ENCODE results near the gene TMEM14A. TPM values are rescaled to one million over a fixed set of nuclear protein-coding genes. Genes with fewer than 3 reads are reported as not detected.

Gene TMEM14A
- total and polyA plus RNA-seq, 9 of the 15 experiments (the other 6 are each of a cell fraction or from before 2014, with no cell fraction given), result 3.5 to 43.3 (median 8.5) TPM

DNA sequence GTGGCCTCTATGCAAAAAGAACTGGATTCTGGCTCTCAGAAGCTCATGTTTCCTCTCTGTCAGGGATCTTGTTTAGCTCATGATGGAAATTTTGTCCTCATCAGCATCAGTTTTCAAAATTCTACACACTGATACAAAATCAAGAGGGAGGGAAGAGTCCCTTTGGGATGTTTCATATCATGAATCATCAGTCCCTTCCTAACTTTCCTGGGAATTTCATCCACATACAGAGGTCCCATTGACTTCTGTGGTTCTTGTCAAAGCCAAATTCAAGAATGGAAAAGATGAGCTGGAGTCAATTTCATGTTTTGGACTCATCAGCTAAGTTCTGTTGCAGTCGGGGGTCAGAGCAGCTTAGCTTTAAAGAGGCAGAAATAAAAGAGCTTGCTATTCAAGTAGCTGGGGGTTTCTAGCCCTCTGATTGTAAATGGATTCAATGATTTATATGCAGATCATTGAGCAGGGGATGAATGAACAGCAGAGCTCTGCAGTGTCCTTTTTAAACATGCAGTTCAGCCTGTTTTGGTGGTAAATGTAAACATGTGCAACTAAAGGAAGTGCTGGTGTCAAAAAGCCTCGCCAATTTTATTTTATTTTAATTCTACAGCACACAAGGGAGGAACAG lies 21.3 kb upstream of the TMEM14A start:
- Histone ChIP-seq H3K4me2 (ENCODE audit: insufficient read depth, low read length) (no peak overlapping the region), H3K27ac (ENCODE audit: extremely low read depth, low read depth, low read length) (no peak overlapping the region), H3K4me1 (replicated peaks in 1 of 2; ENCODE audit: control insufficient read depth in 2 of 2, insufficient read depth in 2 of 2, low read length in 2 of 2) (no peaks in the 10 kb centered on the region; a peak in 2 of 5 replicates), H3K27me3 (ENCODE audit: control insufficient read depth in 2 of 2, insufficient read depth in 2 of 2, low read length in 2 of 2) (no peaks in the 10 kb centered on the region), H3K9me1 (ENCODE audit: control insufficient read depth, insufficient read depth, low read length) (no peaks in the 10 kb centered on the region), H3K79me2 (ENCODE audit: control insufficient read depth, insufficient read depth, low read length) (no peaks in the 10 kb centered on the region), H3K36me3 (ENCODE audit: control insufficient read depth, insufficient read depth, low read length) (no peaks in the 10 kb centered on the region), H3K9me3 (replicated peaks; ENCODE audit: control insufficient read depth, insufficient read depth, low read depth, low read length) (no peaks in the 10 kb centered on the region), H3K4me3 (no peak overlapping the region), H2AFZ (ENCODE audit: low read depth, low read length) (no peak overlapping the region), H3K9ac (ENCODE audit: insufficient read depth in 1 of 2, low read depth in 2 of 2, low read length in 2 of 2) (no peak overlapping the region), H4K20me1 (replicated peaks; ENCODE audit: control insufficient read depth, insufficient read depth, low read length) (no peaks in the 10 kb centered on the region)
- ChIA-PET CTCF (ENCODE audit: low intra/inter-chr PET ratio) (no interaction called here), POLR2A (interaction anchor here (1.0 to 1.3 kb wide), 2 partner anchors 9 to 14 kb away, joined by 3 to 6 read pairs; no protein-coding TSS in a partner anchor)
- in situ Hi-C loops (cut with MboI), result no loop called here
- no TSS peak for BruUV-seq (replicated peaks)
- WGBS (ENCODE audit: insufficient coverage, low coverage, missing lambda C conversion rate), result 15% methylated on average over 2 of the region's 2 CpGs
- no peak for FAIRE-seq
- no peak for ATAC-seq
- TF ChIP-seq HOXB6 (CRISPR knock-in tag; IDR thresholded peaks at IDR 0.05; ENCODE audit: borderline replicate concordance), result no peak
- intact Hi-C loops (cut with micrococcal nuclease), result no loop called here
- DNase-seq (ENCODE audit: extremely low read depth in 1 of 4, low spot score in 3 of 4), result no peak

DNA sequence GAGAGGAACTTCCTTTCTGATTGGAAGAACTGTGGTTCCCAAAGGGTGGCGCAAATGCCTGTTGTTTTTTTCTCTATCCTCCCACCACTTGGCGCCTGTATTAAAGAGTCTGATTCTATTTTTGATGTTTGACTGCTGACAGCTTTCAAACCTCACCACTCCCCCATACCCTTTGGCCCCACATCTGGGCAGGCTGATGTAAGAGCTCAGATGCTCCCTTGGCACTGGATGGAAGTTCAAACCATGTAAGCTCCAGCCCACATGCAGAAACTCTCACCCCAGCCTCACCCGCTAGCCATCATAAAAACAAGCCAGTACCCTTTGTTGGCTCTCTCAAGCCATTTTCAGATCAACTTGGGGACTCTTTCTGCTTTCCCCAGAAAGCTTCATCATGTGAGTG lies 20.0 kb upstream of the TMEM14A start:
- H3K36me3 ChIP-seq (ENCODE audit: control insufficient read depth, insufficient read depth, low read length), result no peaks in the 10 kb centered on the region
- no peaks in the 10 kb centered on the region for H3K9me1 ChIP-seq (ENCODE audit: control insufficient read depth, insufficient read depth, low read length)
- no TSS peak for BruUV-seq (replicated peaks)
- 70% methylated on average over 3 of the region's 3 CpGs for WGBS (ENCODE audit: insufficient coverage, low coverage, missing lambda C conversion rate)
- no peaks in the 10 kb centered on the region for H4K20me1 ChIP-seq (replicated peaks; ENCODE audit: control insufficient read depth, insufficient read depth, low read length)
- FAIRE-seq (no peak), DNase-seq (ENCODE audit: extremely low read depth in 1 of 4, low spot score in 3 of 4) (no peak), ATAC-seq (no peak)
- ChIA-PET CTCF (ENCODE audit: low intra/inter-chr PET ratio) (no interaction called here), POLR2A (interaction anchor here (0.6 to 2.1 kb wide), 3 partner anchors 9 to 446 kb away, joined by 3 to 11 read pairs (median 3); no protein-coding TSS in a partner anchor)
- in situ Hi-C loops (cut with MboI) (no loop called here), intact Hi-C loops (cut with micrococcal nuclease) (no loop called here)
- no peaks in the 10 kb centered on the region; a peak in 2 of 5 replicates for H3K4me1 ChIP-seq (replicated peaks in 1 of 2; ENCODE audit: control insufficient read depth in 2 of 2, insufficient read depth in 2 of 2, low read length in 2 of 2)
- no peaks in the 10 kb centered on the region for H3K9me3 ChIP-seq (replicated peaks; ENCODE audit: control insufficient read depth, insufficient read depth, low read depth, low read length)
- H3K9ac ChIP-seq (ENCODE audit: insufficient read depth in 1 of 2, low read depth in 2 of 2, low read length in 2 of 2), result no peak overlapping the region
- no peak for TF ChIP-seq NR2C2 (CRISPR knock-in tag; IDR thresholded peaks at IDR 0.05)
- TF ChIP-seq NR2C2 (tag; IDR thresholded peaks at IDR 0.05), result peak; percentile 78; the same call in 1 of the 2 replicates
- peak; percentile 12 for TF ChIP-seq MEIS2 (IDR thresholded peaks at IDR 0.05; ENCODE audit: partially characterized antibody)
- TF ChIP-seq HNRNPUL1 (IDR thresholded peaks at IDR 0.05; ENCODE audit: low read length), result no peak
- H3K79me2 ChIP-seq (ENCODE audit: control insufficient read depth, insufficient read depth, low read length), result no peaks in the 10 kb centered on the region
- no peak overlapping the region for H3K4me2 ChIP-seq (ENCODE audit: insufficient read depth, low read length)
- no peak overlapping the region for H3K27ac ChIP-seq (ENCODE audit: extremely low read depth, low read depth, low read length)
- H3K4me3 ChIP-seq, result no peak overlapping the region
- no peak overlapping the region for H2AFZ ChIP-seq (ENCODE audit: low read depth, low read length)
- no peaks in the 10 kb centered on the region for H3K27me3 ChIP-seq (ENCODE audit: control insufficient read depth in 2 of 2, insufficient read depth in 2 of 2, low read length in 2 of 2)

All from K562 (cell line).